WTC11 (cell line): ENCODE results near the gene DNAJC21. TPM values are rescaled to one million over a fixed set of nuclear protein-coding genes. Genes with fewer than 3 reads are reported as not detected.

ENCODE experiments used
- ATAC-seq: fragments of 200-7000 bp; cut with Tn5 transposase; 2 replicates; pipeline ENCODE4 v1.10.0; 2021; ENCODE audit warnings: mild to moderate bottlenecking, moderate library complexity
- CTCF ChIA-PET: fragments of 300-600 bp; sonication (Branson Sonifier 250); formaldehyde crosslinking; loops from one replicate; lab custom pipeline; 2021; ENCODE audit warnings: antibody characterized with exemption; lab: Charles Lee
- POLR2A ChIA-PET: fragments of 350-600 bp; sonication (Branson Sonifier 250); formaldehyde crosslinking; loops from one replicate; lab custom pipeline; 2021; ENCODE audit warnings: antibody characterized with exemption; lab: Charles Lee
- DNase-seq: peaks from one replicate; pipeline ENCODE4 v3.0.0; 2021; ENCODE audit warnings: low spot score
- H3K27ac Mint-ChIP-seq: 2 replicates; pipeline ENCODE4 v1.8.0; 2021; ENCODE audit warnings: mixed read lengths
- H3K27me3 Mint-ChIP-seq: 2 replicates; pipeline ENCODE4 v1.8.0; 2021; ENCODE audit warnings: low read depth, mild to moderate bottlenecking, moderate library complexity, mixed read lengths
- H3K36me3 Mint-ChIP-seq: 2 replicates; pipeline ENCODE4 v1.8.0; 2021; ENCODE audit warnings: mixed read lengths
- H3K4me1 Mint-ChIP-seq: 2 replicates; pipeline ENCODE4 v1.8.0; 2022; ENCODE audit warnings: mixed read lengths
- H3K4me3 Mint-ChIP-seq: 2 replicates; pipeline ENCODE4 v1.8.0; 2021; ENCODE audit warnings: mild to moderate bottlenecking, moderate library complexity, mixed read lengths
- H3K9me3 Mint-ChIP-seq: 2 replicates; pipeline ENCODE4 v1.8.0; 2021; ENCODE audit warnings: mixed read lengths
- ATF3 ChIP-seq: sonication (generic); formaldehyde crosslinking; conservative IDR thresholded peaks from 2 replicates; pipeline ENCODE4 v1.8.1; 2022; ENCODE audit warnings: mild to moderate bottlenecking, missing genetic modification reagents
- E2F5 ChIP-seq: sonication (generic); formaldehyde crosslinking; IDR thresholded peaks from 2 replicates; pipeline ENCODE4 v1.8.1; 2022; ENCODE audit warnings: mild to moderate bottlenecking, moderate library complexity, missing genetic modification reagents
- ELF4 ChIP-seq: sonication (generic); formaldehyde crosslinking; IDR thresholded peaks from 2 replicates; pipeline ENCODE4 v1.8.1; 2022; ENCODE audit warnings: low read depth, mild to moderate bottlenecking, moderate library complexity, missing genetic modification reagents
- FOXK1 ChIP-seq: sonication (generic); formaldehyde crosslinking; IDR thresholded peaks from 2 replicates; pipeline ENCODE4 v1.8.0; 2022; ENCODE audit warnings: mild to moderate bottlenecking, moderate library complexity, missing genetic modification reagents
- MYBL2 ChIP-seq: sonication (generic); formaldehyde crosslinking; IDR thresholded peaks from 2 replicates; pipeline ENCODE4 v1.8.1; 2023; ENCODE audit warnings: mild to moderate bottlenecking, moderate library complexity, missing genetic modification reagents
- NFYB ChIP-seq: sonication (generic); formaldehyde crosslinking; conservative IDR thresholded peaks from 2 replicates; pipeline ENCODE4 v1.8.0; 2022; ENCODE audit warnings: low read depth, missing genetic modification reagents
- RORB ChIP-seq: fragments of 250-450 bp; sonication (Bioruptor Pico); IDR thresholded peaks from 2 replicates; pipeline ENCODE4 v1.9.0; 2021; ENCODE audit warnings: mild to moderate bottlenecking
- ZNF423 ChIP-seq: fragments of 250-450 bp; sonication (Bioruptor Pico); IDR thresholded peaks from 2 replicates; pipeline ENCODE4 v2.1.2; 2022; ENCODE audit warnings: mild to moderate bottlenecking, moderate library complexity
- ZNF425 ChIP-seq: fragments of 250-450 bp; sonication (Bioruptor Pico); conservative IDR thresholded peaks from 2 replicates; pipeline ENCODE4 v1.9.0; 2021; ENCODE audit warnings: mild to moderate bottlenecking
- ZNF532 ChIP-seq: fragments of 250-450 bp; sonication (Bioruptor Pico); IDR thresholded peaks from 2 replicates; pipeline ENCODE4 v1.9.0; 2021; ENCODE audit warnings: mild to moderate bottlenecking, borderline replicate concordance
- total RNA-seq: library from RNA; stranded (reverse); gene quantifications from 3 replicates; pipeline ENCODE4 v1.2.3, GENCODE V29; 2021
- TF ChIP-seq, protein P1 (sequence below): sonication (generic); formaldehyde crosslinking; IDR thresholded peaks from 2 replicates; pipeline ENCODE4 v1.8.0; 2023; ENCODE audit warnings: missing genetic modification reagents, mild to moderate bottlenecking, borderline replicate concordance
- TF ChIP-seq, protein P2 (sequence below): sonication (generic); formaldehyde crosslinking; conservative IDR thresholded peaks from 2 replicates; pipeline ENCODE4 v1.8.1; 2023; ENCODE audit warnings: mild to moderate bottlenecking, low read depth, missing genetic modification reagents, moderate library complexity

DNAJC21 gene
- total RNA-seq, 1 experiment from 2014 or later, result 62.5 TPM

GRCh38 chr5:34991486-34992238, 62.3 kb downstream of the DNAJC21 start:
- ChIA-PET POLR2A (no interaction called here), CTCF (no interaction called here)
- Mint-ChIP-seq H3K9me3 (peaks cover 28% of the 10 kb centered on the region), H3K4me1 (peaks cover 8% of the 10 kb centered on the region), H3K27ac (no peak overlapping the region), H3K4me3 (no peak overlapping the region), H3K36me3 (peaks cover 13% of the 10 kb centered on the region), H3K27me3 (peaks cover 2% of the 10 kb centered on the region; the same call in 1 of the 2 replicates)
- TF ChIP-seq MYBL2 (CRISPR knock-in tag), result no peak
- no peak for TF ChIP-seq RORB (CRISPR knock-in tag)
- no peak for TF ChIP-seq FOXK1 (CRISPR knock-in tag)
- TF ChIP-seq ELF4, result no peak
- no peak for TF ChIP-seq ZNF425
- no peak for TF ChIP-seq E2F5 (CRISPR knock-in tag)
- DNase-seq (no peak), ATAC-seq (no peak)

DNA sequence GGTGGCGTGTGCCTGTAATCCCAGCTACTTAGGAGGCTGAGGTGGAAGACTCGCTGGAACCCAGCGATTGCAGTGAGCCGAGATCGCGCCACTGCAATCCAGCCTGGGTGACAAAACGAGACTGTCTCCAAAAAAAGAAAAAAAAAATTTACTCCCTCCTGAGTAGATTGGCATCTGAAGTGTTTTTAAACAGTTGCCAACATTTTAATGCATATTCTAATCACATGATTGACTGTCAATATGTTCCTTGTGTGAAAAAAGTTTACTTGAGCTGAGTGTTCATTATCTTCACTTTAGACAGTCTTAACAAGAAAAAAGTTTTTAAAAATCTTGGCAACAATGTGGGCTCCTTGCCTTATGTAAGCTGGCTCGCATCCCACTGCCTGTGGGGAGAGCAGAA, 64.6 kb downstream of the DNAJC21 start:
- DNase-seq (no peak), ATAC-seq (no peak)
- no peak for TF ChIP-seq ZNF532
- no peak for TF ChIP-seq ATF3 (CRISPR knock-in tag)
- TF ChIP-seq, protein P1, sequence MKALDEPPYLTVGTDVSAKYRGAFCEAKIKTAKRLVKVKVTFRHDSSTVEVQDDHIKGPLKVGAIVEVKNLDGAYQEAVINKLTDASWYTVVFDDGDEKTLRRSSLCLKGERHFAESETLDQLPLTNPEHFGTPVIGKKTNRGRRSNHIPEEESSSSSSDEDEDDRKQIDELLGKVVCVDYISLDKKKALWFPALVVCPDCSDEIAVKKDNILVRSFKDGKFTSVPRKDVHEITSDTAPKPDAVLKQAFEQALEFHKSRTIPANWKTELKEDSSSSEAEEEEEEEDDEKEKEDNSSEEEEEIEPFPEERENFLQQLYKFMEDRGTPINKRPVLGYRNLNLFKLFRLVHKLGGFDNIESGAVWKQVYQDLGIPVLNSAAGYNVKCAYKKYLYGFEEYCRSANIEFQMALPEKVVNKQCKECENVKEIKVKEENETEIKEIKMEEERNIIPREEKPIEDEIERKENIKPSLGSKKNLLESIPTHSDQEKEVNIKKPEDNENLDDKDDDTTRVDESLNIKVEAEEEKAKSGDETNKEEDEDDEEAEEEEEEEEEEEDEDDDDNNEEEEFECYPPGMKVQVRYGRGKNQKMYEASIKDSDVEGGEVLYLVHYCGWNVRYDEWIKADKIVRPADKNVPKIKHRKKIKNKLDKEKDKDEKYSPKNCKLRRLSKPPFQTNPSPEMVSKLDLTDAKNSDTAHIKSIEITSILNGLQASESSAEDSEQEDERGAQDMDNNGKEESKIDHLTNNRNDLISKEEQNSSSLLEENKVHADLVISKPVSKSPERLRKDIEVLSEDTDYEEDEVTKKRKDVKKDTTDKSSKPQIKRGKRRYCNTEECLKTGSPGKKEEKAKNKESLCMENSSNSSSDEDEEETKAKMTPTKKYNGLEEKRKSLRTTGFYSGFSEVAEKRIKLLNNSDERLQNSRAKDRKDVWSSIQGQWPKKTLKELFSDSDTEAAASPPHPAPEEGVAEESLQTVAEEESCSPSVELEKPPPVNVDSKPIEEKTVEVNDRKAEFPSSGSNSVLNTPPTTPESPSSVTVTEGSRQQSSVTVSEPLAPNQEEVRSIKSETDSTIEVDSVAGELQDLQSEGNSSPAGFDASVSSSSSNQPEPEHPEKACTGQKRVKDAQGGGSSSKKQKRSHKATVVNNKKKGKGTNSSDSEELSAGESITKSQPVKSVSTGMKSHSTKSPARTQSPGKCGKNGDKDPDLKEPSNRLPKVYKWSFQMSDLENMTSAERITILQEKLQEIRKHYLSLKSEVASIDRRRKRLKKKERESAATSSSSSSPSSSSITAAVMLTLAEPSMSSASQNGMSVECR (CRISPR knock-in tag), result no peak
- TF ChIP-seq, protein P2, sequence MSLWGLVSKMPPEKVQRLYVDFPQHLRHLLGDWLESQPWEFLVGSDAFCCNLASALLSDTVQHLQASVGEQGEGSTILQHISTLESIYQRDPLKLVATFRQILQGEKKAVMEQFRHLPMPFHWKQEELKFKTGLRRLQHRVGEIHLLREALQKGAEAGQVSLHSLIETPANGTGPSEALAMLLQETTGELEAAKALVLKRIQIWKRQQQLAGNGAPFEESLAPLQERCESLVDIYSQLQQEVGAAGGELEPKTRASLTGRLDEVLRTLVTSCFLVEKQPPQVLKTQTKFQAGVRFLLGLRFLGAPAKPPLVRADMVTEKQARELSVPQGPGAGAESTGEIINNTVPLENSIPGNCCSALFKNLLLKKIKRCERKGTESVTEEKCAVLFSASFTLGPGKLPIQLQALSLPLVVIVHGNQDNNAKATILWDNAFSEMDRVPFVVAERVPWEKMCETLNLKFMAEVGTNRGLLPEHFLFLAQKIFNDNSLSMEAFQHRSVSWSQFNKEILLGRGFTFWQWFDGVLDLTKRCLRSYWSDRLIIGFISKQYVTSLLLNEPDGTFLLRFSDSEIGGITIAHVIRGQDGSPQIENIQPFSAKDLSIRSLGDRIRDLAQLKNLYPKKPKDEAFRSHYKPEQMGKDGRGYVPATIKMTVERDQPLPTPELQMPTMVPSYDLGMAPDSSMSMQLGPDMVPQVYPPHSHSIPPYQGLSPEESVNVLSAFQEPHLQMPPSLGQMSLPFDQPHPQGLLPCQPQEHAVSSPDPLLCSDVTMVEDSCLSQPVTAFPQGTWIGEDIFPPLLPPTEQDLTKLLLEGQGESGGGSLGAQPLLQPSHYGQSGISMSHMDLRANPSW (CRISPR knock-in tag), result no peak
- TF ChIP-seq NFYB (CRISPR knock-in tag), result no peak
- TF ChIP-seq ZNF423 (CRISPR knock-in tag), result no peak
- peaks cover 17% of the 10 kb centered on the region for H3K9me3 Mint-ChIP-seq
- peaks cover 8% of the 10 kb centered on the region for H3K4me1 Mint-ChIP-seq
- peaks cover 7% of the 10 kb centered on the region for H3K36me3 Mint-ChIP-seq
- no peak overlapping the region for H3K4me3 Mint-ChIP-seq
- no peak overlapping the region for H3K27ac Mint-ChIP-seq
- CTCF ChIA-PET, result interaction anchor here (2.9 kb wide), 1 partner anchor 9 kb away, joined by 23 read pairs; no protein-coding TSS in a partner anchor
- no peaks in the 10 kb centered on the region; the same call in 1 of the 2 replicates for H3K27me3 Mint-ChIP-seq
- POLR2A ChIA-PET, result interaction anchor here (0.6 kb wide), 1 partner anchor 74 kb away, joined by 3 read pairs; no protein-coding TSS in a partner anchor
